Upper lobe of left lung (tissue), 4 donors: ENCODE results near the gene CHIT1.

ENCODE experiments used
- POLR2AphosphoS5 ChIP-seq, 2 donors: sonication (generic); formaldehyde crosslinking; IDR thresholded peaks; one replicate each; pipeline ENCODE4 v1.5.1; 2017; ENCODE audit warnings: antibody characterized with exemption in 2 of 2
- TF ChIP-seq, protein P1 (sequence below), 6 experiments: fragments of 450-650 bp in 4 of 6; fragments of 200-600 bp in 2 of 6; sonication (generic) in 2 of 6; IDR thresholded peaks; one replicate each; pipeline ENCODE4 v1.5.1; 2016 to 2019; ENCODE audit warnings: antibody characterized with exemption in 6 of 6

DNA sequence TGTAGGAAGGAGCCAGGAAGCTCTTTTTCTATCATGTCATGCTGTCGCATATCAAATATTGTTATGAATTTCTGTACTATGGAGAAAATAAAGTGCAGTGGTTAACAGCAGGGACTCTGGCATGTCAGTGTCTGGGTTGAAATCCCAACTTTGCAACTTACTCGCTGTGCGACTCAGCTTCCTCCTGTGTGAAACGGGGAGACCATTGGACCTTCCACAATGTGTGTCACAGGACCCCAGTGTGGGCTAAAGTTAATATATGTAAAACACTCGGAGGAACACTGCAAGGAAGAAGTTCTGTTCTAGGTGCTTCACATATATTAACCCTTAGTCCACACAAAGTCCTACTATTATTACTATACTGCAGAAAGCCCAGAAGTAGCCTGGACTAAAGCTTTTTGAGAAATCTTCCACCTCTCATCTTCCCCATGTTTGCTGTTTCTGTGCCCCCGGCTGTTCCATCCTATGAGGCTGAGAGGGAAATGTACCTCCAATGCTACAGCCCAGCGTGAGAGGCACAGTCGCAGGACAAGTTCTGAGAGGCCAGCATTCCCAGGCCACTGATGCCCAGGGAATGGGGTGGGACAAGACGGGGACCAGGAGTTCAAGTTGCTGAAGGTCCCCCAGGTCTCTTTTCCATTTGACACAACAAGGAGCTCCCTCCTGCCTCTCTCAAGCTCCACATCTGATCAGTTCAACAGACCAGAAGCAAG lies 1.9 kb downstream of the CHIT1 start:
- TF ChIP-seq, protein P1, sequence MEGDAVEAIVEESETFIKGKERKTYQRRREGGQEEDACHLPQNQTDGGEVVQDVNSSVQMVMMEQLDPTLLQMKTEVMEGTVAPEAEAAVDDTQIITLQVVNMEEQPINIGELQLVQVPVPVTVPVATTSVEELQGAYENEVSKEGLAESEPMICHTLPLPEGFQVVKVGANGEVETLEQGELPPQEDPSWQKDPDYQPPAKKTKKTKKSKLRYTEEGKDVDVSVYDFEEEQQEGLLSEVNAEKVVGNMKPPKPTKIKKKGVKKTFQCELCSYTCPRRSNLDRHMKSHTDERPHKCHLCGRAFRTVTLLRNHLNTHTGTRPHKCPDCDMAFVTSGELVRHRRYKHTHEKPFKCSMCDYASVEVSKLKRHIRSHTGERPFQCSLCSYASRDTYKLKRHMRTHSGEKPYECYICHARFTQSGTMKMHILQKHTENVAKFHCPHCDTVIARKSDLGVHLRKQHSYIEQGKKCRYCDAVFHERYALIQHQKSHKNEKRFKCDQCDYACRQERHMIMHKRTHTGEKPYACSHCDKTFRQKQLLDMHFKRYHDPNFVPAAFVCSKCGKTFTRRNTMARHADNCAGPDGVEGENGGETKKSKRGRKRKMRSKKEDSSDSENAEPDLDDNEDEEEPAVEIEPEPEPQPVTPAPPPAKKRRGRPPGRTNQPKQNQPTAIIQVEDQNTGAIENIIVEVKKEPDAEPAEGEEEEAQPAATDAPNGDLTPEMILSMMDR (IDR thresholded peaks at IDR 0.05): no peak
- TF ChIP-seq POLR2AphosphoS5 (IDR thresholded peaks at IDR 0.05): no peak
